Esophagus squamous epithelium (tissue), 5 donors: ENCODE measurements around the gene THAP7. TPM values are rescaled to one million over a fixed set of nuclear protein-coding genes. Genes with fewer than 3 reads are reported as not detected.

Experiments used
- DNase-seq: peaks from one replicate; lab custom pipeline; 2025; lab: John Stamatoyannopoulos, UW
- H3K27ac ChIP-seq, 4 donors: fragments of 200-600 bp; sonication (generic); one replicate each; pipeline ENCODE4 v1.5.1; 2016 to 2019; ENCODE audit warnings: mild to moderate bottlenecking in 1 of 4
- H3K27me3 ChIP-seq, 4 donors: fragments of 200-600 bp; sonication (generic); 1 replicate in 3 of 4; 2 replicates in 1 of 4; pipeline versions ENCODE4 v1.5.1 to v1.6.0; 2017 to 2021; ENCODE audit warnings: antibody characterized with exemption in 1 of 4
- H3K36me3 ChIP-seq, 3 donors: fragments of 200-600 bp; sonication (generic); one replicate each; pipeline ENCODE4 v1.5.1; 2016 to 2019
- H3K4me1 ChIP-seq, 3 donors: fragments of 200-600 bp; sonication (generic); one replicate each; pipeline ENCODE4 v1.5.1; 2017 to 2019
- H3K4me3 ChIP-seq, 4 donors: fragments of 200-600 bp; sonication (generic); 1 replicate in 3 of 4; 2 replicates in 1 of 4; pipeline ENCODE4 v1.5.1; 2016 to 2019; ENCODE audit warnings: mild to moderate bottlenecking in 2 of 4, moderate library complexity in 1 of 4
- H3K9me3 ChIP-seq, 3 donors: fragments of 200-600 bp; sonication (generic); one replicate each; pipeline ENCODE4 v1.5.1; 2016 to 2019
- POLR2A ChIP-seq, 4 donors: fragments of 450-650 bp; IDR thresholded peaks; one replicate each; pipeline ENCODE4 v1.6.1; 2017; ENCODE audit warnings: antibody characterized with exemption in 4 of 4, mild to moderate bottlenecking in 4 of 4, moderate library complexity in 3 of 4
- WGBS, 2 donors: methylation state at CpG; one replicate each; pipeline ENCODE4 v1.1.5; 2018; 5-methylcytosine and 5-hydroxymethylcytosine counted together
- intact Hi-C: fragments of 100-400 bp; cut with DNase I; formaldehyde crosslinking; loops from one replicate; pipeline ENCODE4 v1.15.0; 2022
- total RNA-seq, 4 donors: library from RNA; depleted of rRNA; stranded (reverse); fragments of >200 nt; gene quantifications; one replicate each; pipeline ENCODE4 v1.1.0, GENCODE V29; 2016
- TF ChIP-seq, protein P1 (sequence below), 6 experiments: fragments of 450-650 bp in 4 of 6; fragments of 200-600 bp in 2 of 6; sonication (generic) in 2 of 6; IDR thresholded peaks; one replicate each; pipeline ENCODE4 v1.5.1; 2016 to 2019; ENCODE audit warnings: antibody characterized with exemption in 6 of 6, mild to moderate bottlenecking in 4 of 6, moderate library complexity in 4 of 6
- donor health status: DM: yes; HTN: yes; CAD: no.

THAP7 gene
- total RNA-seq, 4 donors from 2014 or later, result 13.2 to 38.7 (median 32.0) TPM

DNA sequence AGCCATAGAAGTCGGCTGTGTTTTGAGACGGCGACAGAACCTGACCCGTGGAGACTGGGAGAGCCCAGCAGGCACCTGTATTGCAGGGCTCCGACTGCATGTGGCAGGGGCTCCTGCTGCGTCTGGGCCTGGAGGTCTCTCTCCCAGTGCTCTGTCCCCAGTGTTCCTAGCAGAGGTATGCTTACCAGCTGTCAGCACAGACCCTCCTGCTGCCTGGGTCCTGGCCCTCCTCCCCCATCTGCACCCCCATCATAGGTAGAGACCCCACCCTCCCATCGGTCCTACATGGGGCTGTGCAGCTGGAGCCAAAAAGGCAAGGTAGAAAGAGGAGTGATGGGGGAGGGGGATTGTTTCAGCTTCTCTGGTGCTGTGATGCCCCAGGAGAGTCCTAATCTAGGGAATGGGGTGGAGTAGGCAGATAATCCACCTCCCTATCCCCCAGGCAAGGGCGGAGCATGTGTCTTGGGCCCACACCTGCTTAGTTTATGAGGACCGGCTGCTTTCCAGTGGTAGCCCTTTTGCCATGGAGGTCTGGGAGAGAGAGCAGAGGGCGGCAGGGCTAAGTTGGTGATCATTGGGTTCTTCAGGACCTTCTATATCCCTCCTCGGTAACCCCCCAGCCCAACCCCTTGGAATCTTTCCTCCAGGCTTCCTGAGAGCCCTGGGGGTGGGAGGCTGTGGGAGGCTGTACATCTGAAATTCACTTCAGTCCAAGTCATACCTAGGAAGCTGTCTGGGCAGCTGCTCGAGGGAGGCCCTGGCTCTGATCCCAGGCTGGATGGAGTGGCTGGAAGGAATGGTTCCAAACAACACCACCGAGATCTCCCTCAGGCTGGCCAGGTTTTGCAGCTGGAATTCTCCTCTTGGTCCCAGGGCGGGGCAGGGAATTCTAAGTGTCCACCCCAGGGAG is 25.1 kb upstream of the THAP7 start:
- Histone ChIP-seq H3K4me1 (peaks cover 18 to 38% (median 23%) of the 10 kb centered on the region in 3 donors), H3K4me3 (no peak overlapping the region), H3K27ac (peak overlapping the region in 1 of 4 donors; percentile 14), H3K27me3 (peaks cover 0 to 39% (median 0%) of the 10 kb centered on the region in 4 donors), H3K36me3 (no peaks in the 10 kb centered on the region), H3K9me3 (no peaks in the 10 kb centered on the region)
- TF ChIP-seq, protein P1, sequence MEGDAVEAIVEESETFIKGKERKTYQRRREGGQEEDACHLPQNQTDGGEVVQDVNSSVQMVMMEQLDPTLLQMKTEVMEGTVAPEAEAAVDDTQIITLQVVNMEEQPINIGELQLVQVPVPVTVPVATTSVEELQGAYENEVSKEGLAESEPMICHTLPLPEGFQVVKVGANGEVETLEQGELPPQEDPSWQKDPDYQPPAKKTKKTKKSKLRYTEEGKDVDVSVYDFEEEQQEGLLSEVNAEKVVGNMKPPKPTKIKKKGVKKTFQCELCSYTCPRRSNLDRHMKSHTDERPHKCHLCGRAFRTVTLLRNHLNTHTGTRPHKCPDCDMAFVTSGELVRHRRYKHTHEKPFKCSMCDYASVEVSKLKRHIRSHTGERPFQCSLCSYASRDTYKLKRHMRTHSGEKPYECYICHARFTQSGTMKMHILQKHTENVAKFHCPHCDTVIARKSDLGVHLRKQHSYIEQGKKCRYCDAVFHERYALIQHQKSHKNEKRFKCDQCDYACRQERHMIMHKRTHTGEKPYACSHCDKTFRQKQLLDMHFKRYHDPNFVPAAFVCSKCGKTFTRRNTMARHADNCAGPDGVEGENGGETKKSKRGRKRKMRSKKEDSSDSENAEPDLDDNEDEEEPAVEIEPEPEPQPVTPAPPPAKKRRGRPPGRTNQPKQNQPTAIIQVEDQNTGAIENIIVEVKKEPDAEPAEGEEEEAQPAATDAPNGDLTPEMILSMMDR (IDR thresholded peaks at IDR 0.05), result no peak
- TF ChIP-seq POLR2A (IDR thresholded peaks at IDR 0.05), result no peak
- 34 to 60% methylated on average over 4 to 5 of the region's 14 CpGs for WGBS, 2 donors
- intact Hi-C loops, result no loop called here
- DNase-seq, result no peak

DNA sequence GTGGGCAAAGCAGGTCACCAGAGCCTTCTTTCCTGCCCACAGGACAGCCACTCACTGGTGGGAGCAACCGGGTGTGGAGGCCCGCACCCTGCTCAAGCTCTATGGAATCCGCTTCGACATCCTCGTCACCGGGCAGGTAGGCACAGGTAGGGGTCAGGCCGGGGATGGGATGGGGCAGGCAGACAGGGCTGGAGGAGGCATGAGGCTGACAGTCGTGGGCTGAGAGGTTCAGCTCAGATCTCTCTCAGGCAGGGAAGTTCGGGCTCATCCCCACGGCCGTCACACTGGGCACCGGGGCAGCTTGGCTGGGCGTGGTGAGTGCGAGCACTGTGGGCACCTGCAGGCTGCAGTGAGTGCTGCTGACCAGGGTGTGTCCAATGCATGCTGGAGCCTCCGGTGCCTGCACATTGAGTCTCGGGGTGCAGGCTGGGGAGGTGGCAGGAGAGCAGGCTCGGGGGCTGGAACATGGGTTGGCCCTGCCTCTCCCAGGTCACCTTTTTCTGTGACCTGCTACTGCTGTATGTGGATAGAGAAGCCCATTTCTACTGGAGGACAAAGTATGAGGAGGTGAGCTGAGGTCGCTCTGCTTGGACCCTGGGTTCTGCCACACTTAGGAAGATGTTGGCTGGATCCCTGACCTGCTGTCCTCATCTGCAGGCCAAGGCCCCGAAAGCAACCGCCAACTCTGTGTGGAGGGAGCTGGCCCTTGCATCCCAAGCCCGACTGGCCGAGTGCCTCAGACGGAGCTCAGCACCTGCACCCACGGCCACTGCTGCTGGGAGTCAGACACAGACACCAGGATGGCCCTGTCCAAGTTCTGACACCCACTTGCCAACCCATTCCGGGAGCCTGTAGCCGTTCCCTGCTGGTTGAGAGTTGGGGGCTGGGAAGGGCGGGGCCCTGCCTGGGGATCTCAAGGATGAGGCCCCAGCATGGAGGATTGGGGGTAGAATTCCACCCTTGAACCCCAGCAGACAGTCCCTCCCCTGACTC is 24.1 kb upstream of the THAP7 start:
- Histone ChIP-seq H3K36me3 (no peaks in the 10 kb centered on the region), H3K4me1 (peaks cover 15 to 30% (median 17%) of the 10 kb centered on the region in 3 donors), H3K4me3 (peak overlapping the region in 1 of 4 donors; percentile 4), H3K9me3 (no peaks in the 10 kb centered on the region), H3K27me3 (peaks cover 0 to 29% (median 0%) of the 10 kb centered on the region in 4 donors), H3K27ac (peak overlapping the region in 3 of 4 donors; percentile 59 to 67 (median 62))
- intact Hi-C loops, result no loop called here
- DNase-seq, result no peak
- 52 to 70% methylated on average over 10 to 11 of the region's 27 CpGs for WGBS, 2 donors
- TF ChIP-seq, protein P1 (IDR thresholded peaks at IDR 0.05), result no peak
- no peak for TF ChIP-seq POLR2A (IDR thresholded peaks at IDR 0.05)

DNA sequence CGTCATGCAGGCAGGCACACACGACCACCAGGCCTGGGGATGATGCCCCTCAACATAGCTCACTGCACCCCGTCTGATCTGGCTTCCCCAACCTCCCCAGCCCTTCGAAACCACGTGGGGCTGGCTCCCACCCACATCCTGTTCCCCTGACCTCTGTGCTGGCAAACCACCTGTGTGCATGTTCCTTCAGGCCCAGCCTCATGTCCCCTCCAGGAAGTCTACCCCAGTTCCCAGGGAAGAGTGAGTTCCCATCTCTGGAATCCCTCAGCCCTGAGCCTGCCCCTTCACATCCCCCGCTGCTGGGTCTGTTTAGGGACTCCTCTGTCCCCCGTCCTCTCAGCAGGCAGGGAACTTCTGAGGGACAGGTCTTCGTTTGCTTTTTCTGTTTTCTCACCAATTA is 23.3 kb upstream of the THAP7 start:
- no peak for TF ChIP-seq POLR2A (IDR thresholded peaks at IDR 0.05)
- TF ChIP-seq, protein P1 (IDR thresholded peaks at IDR 0.05), result no peak
- Histone ChIP-seq H3K4me1 (peaks cover 15 to 30% (median 17%) of the 10 kb centered on the region in 3 donors), H3K36me3 (no peaks in the 10 kb centered on the region), H3K9me3 (no peaks in the 10 kb centered on the region), H3K27ac (peak overlapping the region in 3 of 4 donors; percentile 59 to 67 (median 62)), H3K4me3 (no peak overlapping the region), H3K27me3 (peaks cover 0 to 21% (median 0%) of the 10 kb centered on the region in 4 donors)
- intact Hi-C loops, result no loop called here
- no peak for DNase-seq
- WGBS, 2 donors, result 39 to 46% methylated on average over 5 to 8 of the region's 8 CpGs

GRCh38 chr22:21022955-21023614 is 21.2 kb upstream of the THAP7 start:
- no peak for DNase-seq
- peaks cover 15 to 30% (median 17%) of the 10 kb centered on the region in 3 donors for H3K4me1 ChIP-seq
- TF ChIP-seq POLR2A (IDR thresholded peaks at IDR 0.05), result no peak
- TF ChIP-seq, protein P1 (IDR thresholded peaks at IDR 0.05), result no peak

More at GRCh38 chr22:21022955-21023614, 21.2 kb upstream of the THAP7 start:
- peaks cover 0 to 1% (median 0%) of the 10 kb centered on the region in 4 donors for H3K27me3 ChIP-seq
- H3K9me3 ChIP-seq, result no peaks in the 10 kb centered on the region
- H3K27ac ChIP-seq, result no peak overlapping the region
- 96 to 100% methylated on average over 1 to 4 of the region's 13 CpGs for WGBS, 2 donors
- H3K4me3 ChIP-seq, result no peak overlapping the region
- intact Hi-C loops, result no loop called here
- H3K36me3 ChIP-seq, result no peaks in the 10 kb centered on the region
